Thyroid gland (tissue), 4 donors: ENCODE measurements around the gene RPP30. TPM values are rescaled to one million over a fixed set of nuclear protein-coding genes. Genes with fewer than 3 reads are reported as not detected.

Experiments
- DNase-seq, 2 donors: peaks; one replicate each; pipeline ENCODE4 v3.0.0-alpha.2; 2019
- H3K27ac ChIP-seq, 3 donors: fragments of 200-600 bp; sonication (generic); 1 replicate in 2 of 3; 2 replicates in 1 of 3; pipeline ENCODE4 v1.5.1; 2016 to 2019; ENCODE audit warnings: mild to moderate bottlenecking in 1 of 3, moderate library complexity in 1 of 3
- H3K27me3 ChIP-seq: fragments of 200-600 bp; sonication (generic); one replicate; pipeline ENCODE4 v1.5.1; 2019
- H3K36me3 ChIP-seq, 2 donors: fragments of 200-600 bp; sonication (generic); one replicate each; pipeline ENCODE4 v1.5.1; 2016 to 2019
- H3K4me1 ChIP-seq, 2 donors: fragments of 200-600 bp; sonication (generic); one replicate each; pipeline ENCODE4 v1.5.1; 2017 to 2019
- H3K4me3 ChIP-seq, 3 donors: fragments of 200-600 bp; sonication (generic); replicated peaks in 1 of 3; 1 replicate in 2 of 3; 2 replicates in 1 of 3; pipeline ENCODE4 v1.5.1; 2016; ENCODE audit warnings: mild to moderate bottlenecking in 1 of 3
- H3K9me3 ChIP-seq: fragments of 200-600 bp; sonication (generic); one replicate; pipeline ENCODE4 v1.5.1; 2017
- POLR2A ChIP-seq, 2 donors: fragments of 450-650 bp; IDR thresholded peaks; one replicate each; pipeline ENCODE4 v1.6.1; 2017; ENCODE audit warnings: antibody characterized with exemption in 2 of 2, mild to moderate bottlenecking in 2 of 2, moderate library complexity in 1 of 2
- WGBS, 2 donors: methylation state at CpG; one replicate each; pipeline ENCODE4 v1.1.5; 2017; 5-methylcytosine and 5-hydroxymethylcytosine counted together
- intact Hi-C: fragments of 100-400 bp; cut with DNase I; formaldehyde crosslinking; loops from one replicate; pipeline ENCODE4 v1.15.1; 2023
- total RNA-seq, 4 donors: library from RNA; depleted of rRNA; stranded (reverse); fragments of >200 nt; gene quantifications; one replicate each; pipeline ENCODE4 v1.2.3, GENCODE V29; 2016
- TF ChIP-seq, protein P1 (sequence below), 6 experiments: fragments of 200-600 bp in 3 of 6; fragments of 450-650 bp in 3 of 6; sonication (generic) in 3 of 6; IDR thresholded peaks; one replicate each; pipeline ENCODE4 v1.5.1; 2016 to 2019; ENCODE audit warnings: antibody characterized with exemption in 6 of 6, mild to moderate bottlenecking in 2 of 6, inconsistent platforms in 1 of 6, moderate library complexity in 1 of 6

The RPP30 gene
- total RNA-seq, 4 donors from 2014 or later, result 20.4 to 62.6 (median 36.3) TPM

DNA sequence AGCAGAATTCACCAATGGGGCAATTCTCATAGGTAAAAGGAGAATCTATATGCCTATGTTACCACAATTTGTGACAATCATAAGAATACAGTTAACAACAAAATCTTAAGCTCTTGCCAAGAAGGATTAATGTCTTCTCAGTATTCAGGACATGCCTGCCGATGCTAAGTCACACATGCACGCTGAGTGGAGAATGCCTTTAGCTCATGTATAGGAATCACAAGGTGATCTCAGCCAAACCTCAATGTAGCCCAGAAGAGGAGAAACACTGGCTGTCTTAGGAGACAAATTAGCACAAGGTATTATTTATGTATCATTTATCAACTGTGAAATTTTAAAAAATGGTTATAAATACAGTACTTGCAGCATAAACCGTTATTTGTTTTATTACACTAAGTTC is 16.6 kb upstream of the RPP30 start:
- intact Hi-C loops, result no loop called here
- WGBS, 2 donors, result 72 to 76% methylated on average over 3 of the region's 3 CpGs
- Histone ChIP-seq H3K4me1 (peaks cover 0 to 14% of the 10 kb centered on the region in 2 donors), H3K27me3 (no peaks in the 10 kb centered on the region), H3K4me3 (no peak overlapping the region), H3K27ac (no peak overlapping the region), H3K36me3 (no peaks in the 10 kb centered on the region), H3K9me3 (no peaks in the 10 kb centered on the region)
- DNase-seq, result no peak
- TF ChIP-seq, protein P1, sequence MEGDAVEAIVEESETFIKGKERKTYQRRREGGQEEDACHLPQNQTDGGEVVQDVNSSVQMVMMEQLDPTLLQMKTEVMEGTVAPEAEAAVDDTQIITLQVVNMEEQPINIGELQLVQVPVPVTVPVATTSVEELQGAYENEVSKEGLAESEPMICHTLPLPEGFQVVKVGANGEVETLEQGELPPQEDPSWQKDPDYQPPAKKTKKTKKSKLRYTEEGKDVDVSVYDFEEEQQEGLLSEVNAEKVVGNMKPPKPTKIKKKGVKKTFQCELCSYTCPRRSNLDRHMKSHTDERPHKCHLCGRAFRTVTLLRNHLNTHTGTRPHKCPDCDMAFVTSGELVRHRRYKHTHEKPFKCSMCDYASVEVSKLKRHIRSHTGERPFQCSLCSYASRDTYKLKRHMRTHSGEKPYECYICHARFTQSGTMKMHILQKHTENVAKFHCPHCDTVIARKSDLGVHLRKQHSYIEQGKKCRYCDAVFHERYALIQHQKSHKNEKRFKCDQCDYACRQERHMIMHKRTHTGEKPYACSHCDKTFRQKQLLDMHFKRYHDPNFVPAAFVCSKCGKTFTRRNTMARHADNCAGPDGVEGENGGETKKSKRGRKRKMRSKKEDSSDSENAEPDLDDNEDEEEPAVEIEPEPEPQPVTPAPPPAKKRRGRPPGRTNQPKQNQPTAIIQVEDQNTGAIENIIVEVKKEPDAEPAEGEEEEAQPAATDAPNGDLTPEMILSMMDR (IDR thresholded peaks at IDR 0.05), result no peak
- no peak for TF ChIP-seq POLR2A (IDR thresholded peaks at IDR 0.05)

GRCh38 chr10:90856261-90856660 is 15.5 kb upstream of the RPP30 start:
- no peak overlapping the region for H3K4me3 ChIP-seq
- intact Hi-C loops, result no loop called here
- 85 to 92% methylated on average over 3 of the region's 3 CpGs for WGBS, 2 donors

DNA sequence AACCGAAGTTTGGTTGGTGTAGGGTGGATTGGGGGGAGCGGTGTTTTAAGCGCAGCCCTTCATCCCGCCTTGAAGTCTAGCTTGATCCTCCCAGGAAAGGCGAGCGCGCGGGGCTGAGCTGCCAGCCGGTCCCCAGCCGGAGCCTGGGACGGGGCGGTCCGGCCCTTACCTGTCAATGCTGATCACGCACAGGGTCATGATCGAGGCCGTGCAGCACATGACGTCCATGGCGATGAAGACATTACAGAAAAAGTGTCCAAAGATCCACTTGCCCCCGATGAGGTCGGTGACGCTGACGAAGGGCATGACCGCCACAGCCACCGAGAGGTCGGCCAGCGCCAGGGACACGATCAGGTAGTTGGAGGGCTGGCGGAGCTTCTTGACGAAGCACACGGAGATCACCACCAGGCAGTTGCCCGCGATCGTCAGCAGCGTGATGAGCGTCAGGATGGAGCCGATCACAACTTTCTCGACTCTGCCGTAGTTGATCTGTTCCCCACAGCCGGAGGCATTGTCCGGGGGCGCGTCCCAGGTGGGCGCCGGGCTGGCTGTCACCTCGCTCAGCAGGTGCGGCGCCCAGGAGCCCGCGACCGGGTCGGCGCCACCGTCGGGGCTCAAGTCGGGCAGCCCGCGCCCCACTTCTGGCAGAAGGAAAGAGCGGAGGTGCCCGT is 14.7 kb upstream of the RPP30 start:
- 13 to 23% methylated on average over 8 to 45 of the region's 59 CpGs for WGBS, 2 donors
- no peak overlapping the region for H3K27ac ChIP-seq
- intact Hi-C loops, result no loop called here

More at GRCh38 chr10:90856261-90856660, 15.5 kb upstream of the RPP30 start:
- TF ChIP-seq, protein P1 (IDR thresholded peaks at IDR 0.05), result no peak
- no peak for TF ChIP-seq POLR2A (IDR thresholded peaks at IDR 0.05)
- Histone ChIP-seq H3K27me3 (no peaks in the 10 kb centered on the region), H3K36me3 (no peaks in the 10 kb centered on the region), H3K27ac (no peak overlapping the region), H3K4me1 (peaks cover 0 to 14% of the 10 kb centered on the region in 2 donors), H3K9me3 (no peaks in the 10 kb centered on the region)
- no peak for DNase-seq

GRCh38 chr10:90857635-90858460 is 13.9 kb upstream of the RPP30 start, which contains the start of gene HTR7:
Gene HTR7 (minus strand): TSS chr10:90858039. CDS start chr10:90857671, 368 bp downstream.
- Histone ChIP-seq H3K4me1 (peaks cover 0 to 14% of the 10 kb centered on the region in 2 donors), H3K9me3 (no peaks in the 10 kb centered on the region), H3K27ac (no peak within 1 kb of the TSS), H3K36me3 (no peaks in the 10 kb centered on the region), H3K4me3 (peak within 1 kb of the TSS in 2 of 3 donors; percentile 48 to 49), H3K27me3 (no peaks in the 10 kb centered on the region)
- 5 to 6% methylated on average over 4 to 16 of the region's 104 CpGs for WGBS, 2 donors
- intact Hi-C loops, result no loop called here
- no peak for TF ChIP-seq POLR2A (IDR thresholded peaks at IDR 0.05)
- TF ChIP-seq, protein P1 (IDR thresholded peaks at IDR 0.05), result peak in 3 of 6 experiments; percentile 56 to 62 (median 61)
- DNase-seq, result peak; percentile 46 to 48

More for the DNA sequence above, 14.7 kb upstream of the RPP30 start:
- Histone ChIP-seq H3K36me3 (no peaks in the 10 kb centered on the region), H3K9me3 (no peaks in the 10 kb centered on the region), H3K4me3 (peak overlapping the region in 2 of 3 donors; percentile 36 to 49), H3K4me1 (peaks cover 0 to 14% of the 10 kb centered on the region in 2 donors), H3K27me3 (no peaks in the 10 kb centered on the region)
- TF ChIP-seq, protein P1 (IDR thresholded peaks at IDR 0.05), result no peak
- TF ChIP-seq POLR2A (IDR thresholded peaks at IDR 0.05), result no peak
- peak in 1 of 2 donors; percentile 5 for DNase-seq
